Stimulated activated CD4-positive, alpha-beta T cell treated with anti-CD3 and anti-CD28 coated beads, Interleukin-2, amount 100 ng/mL, for 48 hours (primary cell): ENCODE results near the gene NDRG4.

Source experiments
- DNase-seq, 2 donors: peaks; one replicate each; pipeline ENCODE4 v3.0.0-alpha.2; 2020

Gene NDRG4

DNA sequence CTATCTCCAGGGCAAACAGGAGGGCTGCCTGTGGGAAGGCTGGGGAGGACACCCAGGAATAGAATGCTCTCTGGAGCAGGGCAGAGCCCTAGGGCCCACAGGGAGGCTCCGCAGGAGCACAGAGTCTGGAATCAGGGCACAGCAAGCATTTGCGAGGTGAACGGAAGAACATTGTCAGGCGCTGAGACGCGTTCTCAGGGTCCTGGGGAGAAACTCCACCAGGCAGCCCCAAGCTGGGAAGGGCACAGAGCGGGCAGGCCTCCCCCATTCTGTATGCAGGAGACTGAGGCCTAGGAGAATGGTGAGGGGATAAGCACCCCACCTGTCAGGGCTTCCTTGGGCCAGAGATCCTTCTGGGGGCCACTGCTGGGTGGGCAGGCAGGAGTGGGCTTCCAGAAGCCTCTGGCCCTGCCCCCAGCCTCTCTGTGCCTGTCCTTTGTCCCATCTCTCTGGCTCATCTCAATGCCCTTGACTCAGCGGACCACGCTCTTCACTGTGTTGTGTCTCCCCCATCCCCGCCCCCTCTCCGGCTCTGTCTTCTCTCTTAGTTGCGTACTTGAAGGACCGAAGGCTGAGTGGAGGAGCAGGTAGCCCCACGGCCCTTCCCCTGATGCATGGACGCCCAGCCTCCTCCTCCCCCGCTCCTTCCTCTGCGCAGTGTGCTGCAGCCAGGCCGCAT is 10.3 kb downstream of the NDRG4 start:
- no peak for DNase-seq

GRCh38 chr16:58510776-58511628 is 11.1 kb downstream of the NDRG4 start:
- DNase-seq: no peak

DNA sequence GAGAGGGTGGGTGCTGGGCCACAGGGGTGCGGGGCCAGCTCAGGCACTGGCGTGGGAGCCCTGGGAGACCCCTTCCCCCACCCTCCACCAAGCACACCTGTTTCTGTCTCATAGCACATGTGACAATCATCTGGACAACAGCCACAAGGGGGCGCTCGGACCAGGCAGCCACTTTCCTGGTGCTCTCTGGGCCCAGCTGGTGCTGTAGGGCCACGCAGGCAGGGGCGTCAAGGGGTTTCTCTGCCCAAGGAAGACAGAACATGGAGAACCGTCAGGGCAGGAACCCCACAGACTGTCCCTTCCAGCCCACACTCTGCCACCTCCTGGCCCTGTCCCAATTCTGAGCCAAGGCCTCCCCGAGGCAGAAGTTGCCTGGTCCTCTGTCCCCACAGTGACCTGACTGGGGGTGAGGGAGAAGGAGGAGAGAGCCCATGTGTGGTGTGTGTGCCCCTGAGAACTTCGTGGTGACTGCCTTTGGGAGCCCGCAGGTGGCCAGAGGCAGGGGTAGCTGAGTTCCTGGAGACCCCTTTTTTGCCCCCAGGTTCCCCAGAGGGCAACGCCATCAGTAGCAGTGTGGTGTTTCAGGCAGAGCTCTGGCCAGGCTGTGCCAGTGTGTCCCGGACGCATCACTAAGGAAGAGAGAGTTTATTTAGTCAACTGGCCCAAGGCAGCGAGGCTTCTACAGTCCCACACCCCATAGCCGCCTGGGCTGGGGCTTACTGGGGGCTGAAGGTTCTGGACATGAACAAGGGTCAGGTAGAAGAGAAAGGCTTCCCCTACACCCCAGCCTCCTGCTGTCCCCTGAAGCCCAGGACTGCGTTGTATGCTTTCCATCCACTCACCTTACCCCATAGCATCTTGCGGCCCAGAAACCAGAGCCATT is 12.2 kb downstream of the NDRG4 start:
- peak; percentile 88 to 89 for DNase-seq

GRCh38 chr16:58513874-58514273 is 13.9 kb downstream of the NDRG4 start:
- no peak for DNase-seq

DNA sequence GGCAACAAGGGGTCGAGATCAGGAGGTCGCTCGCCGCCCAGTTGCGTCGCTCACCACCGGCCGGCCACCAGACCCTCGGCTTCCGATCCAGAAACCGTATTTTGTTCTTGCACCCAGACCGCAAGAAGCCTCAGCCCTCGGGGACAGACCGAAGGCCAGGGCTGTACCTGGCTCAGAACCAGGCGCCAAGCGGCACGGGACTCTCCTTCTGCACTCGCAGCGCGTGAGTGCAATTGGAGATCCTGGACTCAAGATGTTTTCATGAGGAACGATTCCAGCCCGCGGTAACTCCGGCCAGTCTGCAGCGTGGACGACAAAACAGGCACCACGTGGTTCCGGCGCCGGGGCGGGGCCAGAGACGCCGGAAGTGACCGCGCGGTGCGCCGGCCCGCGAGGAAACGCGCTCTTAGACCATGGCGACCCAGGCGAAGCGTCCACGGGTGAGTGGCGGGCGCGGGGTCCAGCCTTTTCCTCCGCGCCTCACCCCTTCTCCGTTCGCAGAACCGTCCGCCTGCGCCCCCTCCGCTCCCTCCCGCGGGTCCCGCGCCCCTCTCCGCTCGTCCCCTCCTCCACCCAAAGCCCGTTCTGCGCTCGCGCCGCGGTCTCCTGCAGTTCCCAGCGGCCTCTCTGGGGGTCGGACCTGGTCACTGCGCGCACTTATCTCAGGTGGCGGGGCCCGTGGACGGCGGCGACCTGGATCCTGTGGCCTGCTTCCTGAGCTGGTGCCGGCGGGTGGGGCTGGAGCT is 15.4 kb downstream of the NDRG4 start, which contains the start of gene SETD6:
Gene SETD6, plus strand, starts transcription at position 393 of the 746 bp plus-strand sequence. Its CDS starts 21 bp downstream, at position 414.
- DNase-seq: peak; percentile 71 to 72

DNA sequence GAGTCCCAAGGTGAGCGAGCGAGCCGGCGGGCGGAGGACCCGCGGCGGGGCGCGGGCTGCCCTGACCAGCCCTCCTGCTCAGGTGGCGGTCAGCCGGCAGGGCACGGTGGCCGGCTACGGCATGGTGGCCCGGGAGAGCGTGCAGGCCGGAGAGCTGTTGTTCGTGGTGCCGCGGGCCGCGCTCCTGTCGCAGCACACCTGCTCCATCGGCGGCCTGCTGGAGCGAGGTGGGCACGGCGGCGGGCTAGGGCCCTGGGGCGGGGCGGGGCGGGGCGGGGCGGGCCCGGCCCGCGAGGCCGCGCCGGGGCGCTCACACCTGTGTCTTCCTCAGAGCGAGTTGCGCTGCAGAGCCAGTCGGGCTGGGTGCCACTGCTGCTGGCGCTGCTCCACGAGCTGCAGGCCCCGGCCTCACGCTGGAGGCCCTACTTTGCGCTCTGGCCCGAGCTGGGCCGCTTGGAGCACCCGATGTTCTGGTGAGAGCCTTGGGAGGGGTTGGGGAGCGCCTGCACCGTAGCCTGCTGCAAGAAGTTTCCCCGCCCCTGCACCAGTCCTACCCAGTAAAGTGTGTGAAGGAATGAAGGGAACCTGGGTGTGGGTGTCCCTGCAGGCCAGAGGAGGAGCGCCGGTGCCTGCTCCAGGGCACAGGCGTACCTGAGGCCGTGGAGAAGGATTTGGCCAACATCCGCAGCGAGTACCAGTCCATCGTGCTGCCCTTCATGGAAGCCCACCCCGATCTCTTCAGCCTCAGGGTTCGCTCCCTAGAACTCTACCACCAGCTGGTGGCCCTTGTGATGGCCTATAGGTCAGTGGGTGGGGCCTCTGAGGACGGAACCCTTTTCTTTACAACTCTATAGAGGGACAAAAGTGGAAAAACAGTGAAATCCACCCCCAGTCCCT is 16.2 kb downstream of the NDRG4 start:
- DNase-seq: peak in 1 of 2 donors; percentile 42

- no peak for DNase-seq
These were observed 16.8 kb downstream of the NDRG4 start for GRCh38 chr16:58516768-58517107.

- no peak for DNase-seq
These were observed 18.4 kb downstream of the NDRG4 start for GRCh38 chr16:58518083-58518979.

DNA sequence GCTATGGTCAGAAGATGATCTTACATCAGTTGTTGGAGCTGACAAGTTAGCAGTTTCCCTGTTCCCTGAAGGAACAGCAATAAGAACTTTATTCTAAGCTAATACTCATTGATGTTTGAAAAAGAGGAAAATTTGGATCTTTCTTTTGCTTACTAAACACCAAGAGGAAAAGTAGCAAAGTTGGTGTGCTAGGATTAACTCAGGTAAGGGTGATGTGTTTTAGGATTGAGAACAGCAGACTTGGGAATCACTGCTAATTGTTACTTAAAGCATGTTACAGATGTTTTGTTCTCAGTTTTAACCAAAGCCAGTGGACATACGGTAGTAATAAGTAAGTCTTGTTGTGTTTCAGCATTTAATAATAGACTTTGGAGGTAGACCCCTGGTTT is 19.0 kb downstream of the NDRG4 start:
- DNase-seq: no peak

DNA sequence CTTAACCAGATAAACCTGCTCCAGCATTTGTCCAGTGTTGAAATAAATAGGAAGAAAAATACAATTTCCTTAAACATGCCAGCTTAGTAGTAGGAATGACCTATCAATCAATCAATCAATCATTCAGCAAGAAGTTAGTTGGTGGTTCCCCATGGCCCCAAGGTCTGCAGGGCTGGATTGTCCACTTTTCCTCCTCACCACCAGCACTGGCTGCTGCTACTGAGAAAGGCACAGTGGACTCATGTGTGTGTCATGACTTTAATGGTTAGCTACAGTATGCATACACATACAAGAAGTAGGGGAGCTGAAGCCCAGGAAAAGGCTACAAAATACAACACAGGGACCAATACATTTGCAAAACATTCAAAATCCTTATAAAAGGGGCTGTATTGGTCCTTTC is 19.8 kb downstream of the NDRG4 start:
- no peak for DNase-seq

GRCh38 chr16:58530179-58530578 is 30.2 kb downstream of the NDRG4 start:
- no peak for DNase-seq

DNA sequence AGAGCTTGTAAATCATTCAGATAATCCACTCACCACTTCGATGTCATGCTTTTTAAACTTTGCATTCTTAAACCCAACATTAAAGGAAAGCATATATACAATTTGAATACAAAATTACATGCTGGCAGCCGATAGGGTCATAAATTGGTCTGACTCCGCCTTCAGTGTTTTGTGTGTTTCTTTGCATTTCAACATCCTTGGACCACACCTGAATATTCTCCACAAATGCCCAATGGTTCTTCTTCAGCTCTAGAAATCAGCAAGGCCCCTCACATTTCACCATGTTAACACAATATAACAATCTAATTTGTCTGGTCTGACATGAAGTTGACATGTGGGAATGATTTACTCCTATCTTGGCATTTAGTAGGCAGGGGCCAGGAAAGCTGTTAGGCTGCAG is 32.5 kb downstream of the NDRG4 start:
- no peak for DNase-seq

DNA sequence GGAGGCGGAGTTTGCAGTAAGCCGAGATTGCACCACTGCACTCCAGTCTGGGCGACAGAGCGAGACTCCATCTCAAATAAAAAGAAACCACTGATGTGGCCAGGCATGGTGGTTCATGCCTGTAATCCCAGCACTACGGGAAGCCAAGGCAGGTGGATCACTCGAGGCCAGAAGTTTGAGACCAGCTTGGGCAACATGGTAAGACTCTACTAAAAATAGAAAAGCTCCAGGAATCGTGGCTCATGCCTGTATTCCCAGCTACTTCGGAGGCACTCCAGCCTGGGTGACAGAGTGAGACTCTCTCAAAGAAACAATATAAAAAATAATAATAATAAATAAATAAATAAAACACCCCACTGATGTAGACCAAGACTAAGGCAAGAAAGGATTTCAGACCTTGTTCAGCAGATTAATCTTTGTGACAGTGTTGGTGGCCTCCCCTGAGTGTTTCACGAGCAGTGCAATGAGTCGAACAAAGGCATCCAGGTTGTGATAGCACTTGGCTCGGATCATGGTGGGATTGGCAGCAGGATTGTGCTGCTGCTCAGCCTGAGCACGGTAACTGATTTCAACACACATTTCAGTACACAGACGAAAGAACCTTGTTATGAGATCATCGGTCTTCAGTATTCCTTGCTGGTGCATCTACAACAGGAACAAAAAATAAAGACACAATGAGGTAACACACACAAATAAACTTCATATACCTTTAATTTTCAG is 34.0 kb downstream of the NDRG4 start:
- DNase-seq: no peak

- no peak for DNase-seq
These were observed 35.2 kb downstream of the NDRG4 start for GRCh38 chr16:58535100-58535499.

GRCh38 chr16:58536278-58536677 is 36.3 kb downstream of the NDRG4 start:
- no peak for DNase-seq

- no peak for DNase-seq
These were observed 37.4 kb downstream of the NDRG4 start for GRCh38 chr16:58537124-58537906.

GRCh38 chr16:58541711-58542110 is 41.8 kb downstream of the NDRG4 start:
- DNase-seq: no peak

DNA sequence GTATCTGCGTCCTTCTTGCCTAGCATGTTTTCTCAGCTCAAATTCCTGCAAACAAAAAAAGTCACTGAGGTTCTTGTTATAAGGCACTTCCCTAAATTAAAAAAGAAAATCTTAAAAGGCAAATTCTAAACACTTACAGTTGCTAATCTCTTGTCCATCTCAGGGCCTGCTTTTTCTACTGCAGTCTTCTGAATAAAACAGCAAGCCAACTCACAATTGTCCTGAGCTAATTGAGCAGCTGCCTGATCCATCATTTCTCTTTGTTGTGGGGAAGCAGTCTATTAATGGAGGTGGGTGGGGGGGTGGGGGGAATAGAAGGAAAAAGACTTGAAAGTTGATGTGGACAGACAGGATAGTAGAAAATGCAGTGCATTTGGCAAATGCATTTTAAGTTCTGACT is 42.3 kb downstream of the NDRG4 start:
- DNase-seq: no peak

- DNase-seq: no peak
These were observed 43.7 kb downstream of the NDRG4 start for GRCh38 chr16:58543685-58544084.
